ENCODE measurements around the gene RABL2B.
"Not testable (repeated sequence)": the region's sequence is repeated elsewhere in the genome, so short reads cannot be mapped to it uniquely, and the experiment has no call there.

DNA sequence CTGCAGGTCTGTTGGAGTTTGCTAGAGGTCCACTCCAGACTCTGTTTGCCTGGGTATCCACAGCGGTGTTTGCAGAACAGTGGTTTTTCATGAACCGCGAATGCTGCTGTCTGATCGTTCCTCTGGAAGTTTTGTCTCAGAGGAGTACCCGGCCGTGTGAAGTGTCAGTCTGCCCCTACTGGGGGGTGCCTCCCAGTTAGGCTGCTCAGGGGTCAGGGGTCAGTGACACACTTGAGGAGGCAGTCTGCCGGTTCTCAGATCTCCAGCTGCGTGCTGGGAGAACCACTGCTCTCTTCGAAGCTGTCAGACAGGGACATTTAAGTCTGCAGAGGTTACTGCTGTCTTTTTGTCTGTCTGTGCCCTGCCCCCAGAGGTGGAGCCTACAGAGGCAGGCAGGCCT is 27.0 kb downstream of the RABL2B start:
- TF ChIP-seq POLR2A, POLR2AphosphoS5, TAF1 (IDR thresholded peaks at IDR 0.05; ENCODE audit: low read depth, low read length): not testable (repeated sequence)
